HG03565 (cell line): ENCODE data around the gene DNER.
"Not testable (repeated sequence)": the region's sequence is repeated elsewhere in the genome, so short reads cannot be mapped to it uniquely, and the experiment has no call there.

ENCODE experiments used
- ATAC-seq: cut with Tn5 transposase; IDR thresholded peaks from one replicate; pipeline ENCODE4 v1.9.1; 2021; ENCODE audit warnings: mild to moderate bottlenecking, moderate library complexity; ENCODE audit not compliant: unreplicated experiment

Gene DNER

GRCh38 chr2:229718057-229718456, 3.7 kb upstream of the DNER start:
- no peak for ATAC-seq

- ATAC-seq = no peak
Observed at GRCh38 chr2:229715895-229716507, 1.6 kb upstream of the DNER start.

GRCh38 chr2:229714736-229715541, 584 bp upstream of the DNER start:
- peak; percentile 30 for ATAC-seq

GRCh38 chr2:229713371-229714079, 830 bp downstream of the DNER start:
- peak; percentile 17 for ATAC-seq

- no peak for ATAC-seq
Observed at GRCh38 chr2:229712136-229712535, 2.2 kb downstream of the DNER start.

GRCh38 chr2:229708335-229708734, 6.0 kb downstream of the DNER start:
- no peak for ATAC-seq

GRCh38 chr2:229703909-229704630, 10.3 kb downstream of the DNER start:
- ATAC-seq = no peak

GRCh38 chr2:229701716-229702115, 12.6 kb downstream of the DNER start:
- ATAC-seq = no peak

GRCh38 chr2:229701062-229701461, 13.3 kb downstream of the DNER start:
- no peak for ATAC-seq

GRCh38 chr2:229695961-229696360, 18.4 kb downstream of the DNER start:
- no peak for ATAC-seq

- not testable (repeated sequence) for ATAC-seq
Observed at GRCh38 chr2:229693845-229694244, 20.5 kb downstream of the DNER start.

- ATAC-seq = no peak
Observed at GRCh38 chr2:229691631-229692030, 22.7 kb downstream of the DNER start.

- no peak for ATAC-seq
Observed at GRCh38 chr2:229689307-229689839, 25.0 kb downstream of the DNER start.

- ATAC-seq = no peak
Observed at GRCh38 chr2:229688141-229688540, 26.2 kb downstream of the DNER start.

- no peak for ATAC-seq
Observed at GRCh38 chr2:229686122-229686919, 28.0 kb downstream of the DNER start.

- no peak for ATAC-seq
Observed at GRCh38 chr2:229684942-229685562, 29.3 kb downstream of the DNER start.

GRCh38 chr2:229679393-229680125, 34.8 kb downstream of the DNER start:
- no peak for ATAC-seq

- ATAC-seq = no peak
Observed at GRCh38 chr2:229675569-229675968, 38.8 kb downstream of the DNER start.
